Panc1 (cell line): Measurements from ENCODE around the gene SMARCA1.

Experiments
- CTCF ChIP-seq: fragments of 450-650 bp; IDR thresholded peaks from 2 replicates; pipeline ENCODE4 v1.5.1; 2017; ENCODE audit warnings: mild to moderate bottlenecking
- POLR2AphosphoS5 ChIP-seq: IDR thresholded peaks from 2 replicates; pipeline ENCODE4 v1.6.1; 2012; ENCODE audit warnings: mild to moderate bottlenecking, low read depth, low read length, moderate library complexity
- SIN3A ChIP-seq: IDR thresholded peaks from 2 replicates; pipeline ENCODE4 v1.6.1; 2012; ENCODE audit warnings: low read depth, mild to moderate bottlenecking, low read length, moderate library complexity, borderline replicate concordance; ENCODE audit not compliant: insufficient read depth

GRCh38 chrX:129556806-129557315 lies 33.6 kb upstream of the SMARCA1 start:
- TF ChIP-seq CTCF, result no peak
- no peak for TF ChIP-seq POLR2AphosphoS5
- TF ChIP-seq SIN3A, result no peak
